SK-MEL-5 (cell line): ENCODE results near the gene FUT6. TPM values are rescaled to one million over a fixed set of nuclear protein-coding genes. Genes with fewer than 3 reads are reported as not detected.
A peak's percentile ranks its signal among the peaks of the same experiment; 100 is the strongest.
"Not testable (repeated sequence)": the region's sequence is repeated elsewhere in the genome, so short reads cannot be mapped to it uniquely, and the experiment has no call there.

Source experiments
- DNase-seq: peaks from one replicate; pipeline ENCODE4 v3.0.0-alpha.2; 2016; ENCODE audit warnings: low read depth, low spot score
- in situ Hi-C: cut with HindIII; loops from 2 replicates; pipeline ENCODE4 v1.10.0; 2016; ENCODE audit warnings: low sequenced_read_pairs, high pct_unique_total_duplicates, low pct_unique_long_range_greater_than_20kb
- total RNA-seq: library from RNA; depleted of rRNA; stranded (reverse); fragments of >200 nt; shearing (Covaris generic); gene quantifications from 2 replicates; pipeline ENCODE4 v1.2.3, GENCODE V29; 2014

FUT6 gene
- total RNA-seq, 1 experiment from 2014 or later, result not detected

GRCh38 chr19:5864725-5865486 is 25.4 kb upstream of the FUT6 start:
- DNase-seq, result no peak
- in situ Hi-C loops, result no loop called here

GRCh38 chr19:5864013-5864720 is 24.7 kb upstream of the FUT6 start:
- no peak for DNase-seq
- in situ Hi-C loops, result no loop called here

GRCh38 chr19:5863030-5863665 is 23.6 kb upstream of the FUT6 start:
- DNase-seq, result no peak
- in situ Hi-C loops, result no loop called here

- in situ Hi-C loops, result no loop called here
- no peak for DNase-seq
Measured at GRCh38 chr19:5857203-5858081, 17.9 kb upstream of the FUT6 start.

GRCh38 chr19:5855151-5855550 is 15.6 kb upstream of the FUT6 start:
- DNase-seq, in situ Hi-C loops: not testable (repeated sequence)

GRCh38 chr19:5854121-5854520 is 14.6 kb upstream of the FUT6 start:
- in situ Hi-C loops, DNase-seq: not testable (repeated sequence)

GRCh38 chr19:5851302-5851701 is 11.8 kb upstream of the FUT6 start, which contains the start of gene FUT3:
FUT3 (minus strand) TSS chr19:5851449.
- in situ Hi-C loops, result no loop called here
- DNase-seq, result no peak

- DNase-seq, result peak; percentile 4
Measured at GRCh38 chr19:5850743-5851293, 11.3 kb upstream of the FUT6 start.

GRCh38 chr19:5850189-5850588 is 10.7 kb upstream of the FUT6 start:
- no peak for DNase-seq
- in situ Hi-C loops, result no loop called here

More at GRCh38 chr19:5850743-5851293, 11.3 kb upstream of the FUT6 start:
- in situ Hi-C loops, result no loop called here

GRCh38 chr19:5848621-5849020 is 9.1 kb upstream of the FUT6 start:
- in situ Hi-C loops, result not testable (repeated sequence)

GRCh38 chr19:5847846-5848245 is 8.3 kb upstream of the FUT6 start:
- in situ Hi-C loops, DNase-seq: not testable (repeated sequence)

More at GRCh38 chr19:5848621-5849020, 9.1 kb upstream of the FUT6 start:
- not testable (repeated sequence) for DNase-seq

- DNase-seq, result peak; percentile 47
- in situ Hi-C loops, result no loop called here
Measured at GRCh38 chr19:5844456-5845433, 5.2 kb upstream of the FUT6 start.

GRCh38 chr19:5843295-5843927 is 3.9 kb upstream of the FUT6 start:
- DNase-seq, result no peak
- in situ Hi-C loops, result no loop called here

GRCh38 chr19:5841735-5842111 is 2.2 kb upstream of the FUT6 start:
- in situ Hi-C loops, DNase-seq: not testable (repeated sequence)

GRCh38 chr19:5838353-5839064 is 993 bp downstream of the FUT6 start:
- in situ Hi-C loops, result no loop called here
- DNase-seq, result no peak
